Chondrocyte (in vitro differentiated cells): Measurements from ENCODE around the gene PAX8. TPM values are rescaled to one million over a fixed set of nuclear protein-coding genes. Genes with fewer than 3 reads are reported as not detected.

ENCODE experiments used
- DNase-seq: peaks from one replicate; pipeline ENCODE4 v3.0.0; 2021; ENCODE audit warnings: mixed read lengths, low spot score
- H3K27ac Mint-ChIP-seq: one replicate; pipeline ENCODE4 v1.8.0; 2021; ENCODE audit warnings: mild to moderate bottlenecking, moderate library complexity, mixed read lengths; ENCODE audit not compliant: unreplicated experiment
- H3K27me3 Mint-ChIP-seq: 2 replicates; pipeline ENCODE4 v1.8.0; 2021; ENCODE audit warnings: low read depth, mixed read lengths
- H3K36me3 Mint-ChIP-seq: 2 replicates; pipeline ENCODE4 v1.8.0; 2021; ENCODE audit warnings: low read depth, mixed read lengths
- H3K4me1 Mint-ChIP-seq: 2 replicates; pipeline ENCODE4 v1.8.0; 2021; ENCODE audit warnings: low read depth, mild to moderate bottlenecking, mixed read lengths
- H3K4me3 Mint-ChIP-seq: one replicate; pipeline ENCODE4 v1.8.0; 2021; ENCODE audit warnings: mild to moderate bottlenecking, moderate library complexity, mixed read lengths; ENCODE audit not compliant: unreplicated experiment
- H3K9me3 Mint-ChIP-seq: 2 replicates; pipeline ENCODE4 v1.8.0; 2021; ENCODE audit warnings: low read depth, mixed read lengths
- total RNA-seq: library from RNA; stranded (reverse); gene quantifications from 3 replicates; pipeline ENCODE4 v1.2.1, GENCODE V29; 2021
- TF ChIP-seq, protein P1 (sequence below): fragments of 200-600 bp; sonication (generic); IDR thresholded peaks from 2 replicates; pipeline ENCODE4 v1.5.0; 2021; ENCODE audit warnings: antibody characterized with exemption, mild to moderate bottlenecking, moderate library complexity

The PAX8 gene
- total RNA-seq, 1 donor from 2014 or later, result not detected

DNA sequence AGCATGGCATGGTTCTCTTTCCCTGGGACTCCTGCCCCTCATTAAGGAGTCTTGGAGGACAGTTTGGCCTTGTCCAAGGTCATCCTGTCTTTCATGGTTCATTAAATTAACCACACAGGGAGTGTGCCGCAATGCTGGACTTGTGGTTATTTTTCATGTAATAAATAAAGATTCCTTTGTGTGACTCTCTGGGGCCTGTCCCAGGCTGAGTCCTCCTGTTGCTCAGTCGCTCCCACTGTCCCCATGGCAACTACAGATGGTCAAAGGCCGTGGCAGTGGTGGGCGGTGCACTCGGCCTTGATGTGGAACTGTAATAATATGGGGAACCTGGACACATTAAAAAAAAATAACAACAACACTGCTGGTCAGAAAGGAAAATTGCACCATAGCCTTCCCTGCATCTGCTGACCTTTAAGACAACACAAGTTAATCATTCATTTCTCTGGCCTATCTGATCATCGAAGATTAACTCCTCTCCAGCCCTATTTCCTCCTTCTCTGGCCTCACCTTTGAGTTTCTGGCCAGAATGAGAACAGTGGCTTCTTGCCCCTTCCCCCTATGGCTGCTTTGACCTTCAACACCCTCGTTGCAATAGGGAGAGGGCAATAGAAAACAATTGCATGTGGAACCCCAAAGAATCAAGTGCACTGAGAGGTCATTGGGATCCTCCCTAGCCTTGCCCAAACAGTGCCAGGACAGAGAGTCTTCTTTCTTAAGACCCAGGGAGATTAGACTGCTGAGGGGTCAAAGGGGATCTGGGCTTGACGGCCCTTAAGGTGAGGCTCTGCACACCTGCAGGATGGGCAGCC lies 60.2 kb downstream of the PAX8 start:
- TF ChIP-seq, protein P1, sequence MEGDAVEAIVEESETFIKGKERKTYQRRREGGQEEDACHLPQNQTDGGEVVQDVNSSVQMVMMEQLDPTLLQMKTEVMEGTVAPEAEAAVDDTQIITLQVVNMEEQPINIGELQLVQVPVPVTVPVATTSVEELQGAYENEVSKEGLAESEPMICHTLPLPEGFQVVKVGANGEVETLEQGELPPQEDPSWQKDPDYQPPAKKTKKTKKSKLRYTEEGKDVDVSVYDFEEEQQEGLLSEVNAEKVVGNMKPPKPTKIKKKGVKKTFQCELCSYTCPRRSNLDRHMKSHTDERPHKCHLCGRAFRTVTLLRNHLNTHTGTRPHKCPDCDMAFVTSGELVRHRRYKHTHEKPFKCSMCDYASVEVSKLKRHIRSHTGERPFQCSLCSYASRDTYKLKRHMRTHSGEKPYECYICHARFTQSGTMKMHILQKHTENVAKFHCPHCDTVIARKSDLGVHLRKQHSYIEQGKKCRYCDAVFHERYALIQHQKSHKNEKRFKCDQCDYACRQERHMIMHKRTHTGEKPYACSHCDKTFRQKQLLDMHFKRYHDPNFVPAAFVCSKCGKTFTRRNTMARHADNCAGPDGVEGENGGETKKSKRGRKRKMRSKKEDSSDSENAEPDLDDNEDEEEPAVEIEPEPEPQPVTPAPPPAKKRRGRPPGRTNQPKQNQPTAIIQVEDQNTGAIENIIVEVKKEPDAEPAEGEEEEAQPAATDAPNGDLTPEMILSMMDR, result no peak
- Mint-ChIP-seq H3K4me1 (peaks cover 30% of the 10 kb centered on the region), H3K4me3 (no peak overlapping the region), H3K27ac (no peak overlapping the region), H3K9me3 (no peaks in the 10 kb centered on the region), H3K36me3 (no peaks in the 10 kb centered on the region), H3K27me3 (no peaks in the 10 kb centered on the region)
- DNase-seq, result no peak

- Mint-ChIP-seq H3K9me3 (no peaks in the 10 kb centered on the region), H3K27ac (peak overlapping the region; percentile 82), H3K4me3 (no peak overlapping the region), H3K36me3 (no peaks in the 10 kb centered on the region), H3K27me3 (no peaks in the 10 kb centered on the region), H3K4me1 (peaks cover 30% of the 10 kb centered on the region)
- no peak for DNase-seq
- TF ChIP-seq, protein P1, result no peak
These were observed 61.1 kb downstream of the PAX8 start for GRCh38 chr2:113217455-113218282.

DNA sequence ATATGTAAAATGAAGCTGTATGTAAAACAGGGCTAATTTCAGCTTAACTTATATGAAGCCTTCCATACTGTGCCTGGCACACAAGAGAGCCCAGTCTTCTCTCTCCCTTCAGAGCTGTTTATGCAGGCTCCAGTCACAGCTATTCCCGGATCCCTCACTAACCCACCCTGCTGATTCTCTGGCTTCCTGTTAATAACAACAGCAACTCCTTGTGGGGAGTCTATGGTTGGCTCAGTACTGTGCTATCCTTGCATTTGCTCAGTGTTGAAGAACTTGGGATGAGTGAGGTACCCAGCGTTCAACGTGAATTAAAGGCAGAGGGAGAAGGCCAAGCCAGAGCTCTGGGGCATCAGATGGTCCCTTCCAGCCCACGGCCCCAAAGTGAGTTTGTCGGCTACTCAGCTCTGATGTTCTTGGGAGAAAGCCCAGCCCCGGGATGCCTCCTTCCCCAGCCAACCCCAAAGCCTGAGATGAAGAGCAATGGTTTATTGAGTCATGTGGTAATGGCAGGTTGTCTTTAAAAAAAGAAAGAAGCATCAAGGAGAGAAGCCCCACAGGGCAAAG lies 61.7 kb downstream of the PAX8 start:
- no peaks in the 10 kb centered on the region for H3K36me3 Mint-ChIP-seq
- H3K9me3 Mint-ChIP-seq, result no peaks in the 10 kb centered on the region
- H3K27me3 Mint-ChIP-seq, result no peaks in the 10 kb centered on the region
- no peak overlapping the region for H3K4me3 Mint-ChIP-seq
- H3K27ac Mint-ChIP-seq, result peak overlapping the region; percentile 82
- no peak for DNase-seq
- TF ChIP-seq, protein P1, result no peak
- peaks cover 37% of the 10 kb centered on the region for H3K4me1 Mint-ChIP-seq

DNA sequence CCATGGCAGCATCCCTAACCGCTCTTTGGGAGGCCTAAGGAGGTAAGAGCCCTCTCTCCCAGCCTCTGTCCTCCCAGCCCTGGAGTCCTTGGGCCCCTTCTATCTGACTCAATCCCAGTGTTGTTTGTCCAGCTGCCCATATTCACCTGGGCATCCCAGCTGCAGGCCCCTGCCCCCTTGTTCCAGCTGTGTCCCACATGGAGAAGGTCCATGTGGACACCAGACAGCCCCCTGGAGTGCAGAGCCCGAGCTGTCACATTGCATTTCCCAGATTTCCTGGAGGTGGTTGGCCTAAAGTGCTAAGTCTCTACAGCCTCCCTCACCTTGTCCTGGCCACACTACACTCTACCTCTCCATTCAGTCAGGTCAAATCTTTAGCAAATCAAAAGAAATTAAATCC lies 62.4 kb downstream of the PAX8 start:
- Mint-ChIP-seq H3K27me3 (no peaks in the 10 kb centered on the region), H3K4me3 (no peak overlapping the region), H3K9me3 (no peaks in the 10 kb centered on the region), H3K27ac (peak overlapping the region; percentile 82), H3K4me1 (peaks cover 44% of the 10 kb centered on the region), H3K36me3 (no peaks in the 10 kb centered on the region)
- TF ChIP-seq, protein P1, result no peak
- peak; percentile 49 for DNase-seq

- no peak overlapping the region for H3K4me3 Mint-ChIP-seq
- DNase-seq, result no peak
- H3K9me3 Mint-ChIP-seq, result no peaks in the 10 kb centered on the region
- H3K27me3 Mint-ChIP-seq, result no peaks in the 10 kb centered on the region
- no peak overlapping the region for H3K27ac Mint-ChIP-seq
- peaks cover 55% of the 10 kb centered on the region for H3K4me1 Mint-ChIP-seq
- H3K36me3 Mint-ChIP-seq, result no peaks in the 10 kb centered on the region
- TF ChIP-seq, protein P1, result no peak
These were observed 63.7 kb downstream of the PAX8 start for GRCh38 chr2:113215056-113215455.
